NOMO-1 (cell line): ENCODE data around the gene CNTN1.

Experiments used
- DNase-seq, 2 experiments: peaks; one replicate each; lab custom pipeline; 2025; ENCODE audit not compliant: unreplicated experiment in 2 of 2; lab: John Stamatoyannopoulos, UW

The CNTN1 gene

DNA sequence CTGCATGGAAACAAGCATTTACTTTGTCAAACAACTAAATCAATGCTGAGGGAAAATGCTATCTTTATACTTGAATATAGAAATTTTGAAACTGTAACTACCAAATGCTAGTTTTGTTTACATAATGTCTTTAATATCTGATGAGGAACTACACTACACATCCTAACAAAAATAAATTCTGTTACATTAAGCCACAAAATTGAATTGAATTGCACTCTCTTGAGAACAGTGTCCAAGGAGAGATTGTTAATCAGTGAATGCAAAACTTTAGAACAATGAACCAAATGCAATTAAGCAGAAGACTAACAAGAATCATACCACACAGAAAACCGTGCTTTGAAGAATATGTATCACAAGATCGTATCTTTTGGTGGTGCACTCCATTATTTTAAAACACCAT lies 141.6 kb downstream of the CNTN1 start:
- no peak for DNase-seq

GRCh38 chr12:40834321-40834720 lies 142.1 kb downstream of the CNTN1 start:
- DNase-seq, result no peak

- no peak for DNase-seq
Measured at GRCh38 chr12:40837891-40838429, 145.7 kb downstream of the CNTN1 start.

GRCh38 chr12:40843495-40843894 lies 151.3 kb downstream of the CNTN1 start:
- no peak for DNase-seq

GRCh38 chr12:40853221-40853620 lies 161.0 kb downstream of the CNTN1 start:
- no peak for DNase-seq

GRCh38 chr12:40854604-40855003 lies 162.4 kb downstream of the CNTN1 start:
- DNase-seq, result no peak

DNA sequence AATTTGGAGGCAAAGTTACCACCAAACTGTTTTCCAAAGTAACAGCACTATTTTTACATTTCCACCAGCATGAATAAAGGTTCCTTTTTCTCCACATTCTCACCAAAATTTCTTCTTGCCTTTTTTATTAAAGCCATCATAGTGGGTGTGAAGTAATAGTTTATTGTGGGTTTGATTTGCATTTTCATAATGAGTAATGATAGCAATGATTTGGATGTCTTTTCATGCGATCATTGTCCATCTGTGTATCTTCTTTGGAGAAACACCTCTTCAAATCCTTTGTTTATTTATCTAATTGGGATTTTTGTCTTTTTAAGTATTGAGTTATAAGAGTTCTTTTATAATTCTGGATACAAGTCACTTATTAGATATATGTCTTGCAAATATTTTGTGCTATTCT lies 172.7 kb downstream of the CNTN1 start:
- DNase-seq, result no peak

- no peak for DNase-seq
Measured at GRCh38 chr12:40870981-40871380, 178.7 kb downstream of the CNTN1 start.

DNA sequence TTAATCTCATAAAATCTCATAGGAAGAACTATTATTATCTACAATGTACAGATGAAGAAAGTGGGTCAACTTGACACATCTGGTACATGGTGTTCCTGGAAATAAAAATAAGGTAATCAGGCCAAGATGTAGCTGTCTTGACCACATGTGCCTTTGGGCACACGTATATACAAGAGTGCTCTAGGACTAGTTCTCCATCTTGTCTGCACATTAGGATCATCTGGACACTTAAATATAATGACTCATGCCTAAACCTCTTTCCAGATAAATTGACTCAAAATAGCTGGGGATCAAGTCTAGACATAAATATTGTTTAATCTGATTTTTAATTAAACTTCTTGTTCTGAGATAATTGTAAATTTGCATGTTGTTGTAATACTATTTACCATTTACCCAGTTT lies 182.6 kb downstream of the CNTN1 start:
- no peak for DNase-seq

DNA sequence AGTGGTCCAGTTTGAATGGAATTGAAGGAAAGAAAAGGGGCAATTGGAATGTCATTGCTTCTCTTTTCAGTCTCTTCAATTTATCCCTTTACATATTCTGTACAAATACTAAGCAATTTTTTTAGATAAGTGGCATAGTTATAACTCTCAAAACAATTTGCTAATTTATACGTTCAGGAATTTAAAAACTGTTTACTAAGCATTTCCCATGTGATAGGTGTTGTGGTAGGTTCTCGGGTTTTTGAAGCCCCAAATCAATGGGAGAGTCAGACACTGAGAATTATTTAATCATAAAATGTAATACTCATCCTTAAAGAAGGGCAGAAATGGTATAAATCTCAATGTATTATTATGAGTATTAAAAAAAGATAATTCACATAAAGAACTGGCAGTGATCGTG lies 197.1 kb downstream of the CNTN1 start:
- no peak for DNase-seq

DNA sequence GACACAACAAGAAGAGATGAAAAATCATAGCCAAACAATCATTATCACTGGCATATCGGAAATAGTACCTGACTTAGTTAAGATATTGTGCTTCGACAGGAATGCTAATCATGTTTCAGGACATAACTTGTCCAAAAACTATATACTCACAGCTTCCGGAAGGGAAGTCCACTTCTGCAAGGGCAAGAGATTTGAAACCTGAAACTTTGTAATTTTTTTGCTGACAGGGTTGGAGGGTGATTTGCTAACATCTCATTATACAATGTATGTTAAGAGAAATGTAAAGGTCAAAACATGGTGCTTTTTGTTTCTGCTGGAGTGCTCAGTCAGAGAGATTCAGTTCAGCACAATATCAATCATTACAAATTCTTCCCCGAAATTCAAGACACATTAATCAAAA lies 200.3 kb downstream of the CNTN1 start:
- no peak for DNase-seq

GRCh38 chr12:40898505-40898904 lies 206.3 kb downstream of the CNTN1 start:
- no peak for DNase-seq

GRCh38 chr12:40903040-40903439 lies 210.8 kb downstream of the CNTN1 start:
- no peak for DNase-seq

GRCh38 chr12:40907115-40907527 lies 214.9 kb downstream of the CNTN1 start:
- peak in 1 of 2 experiments; percentile 33 for DNase-seq

- DNase-seq, result no peak
Measured at GRCh38 chr12:40911676-40912075, 219.4 kb downstream of the CNTN1 start.

GRCh38 chr12:40915172-40915571 lies 222.9 kb downstream of the CNTN1 start:
- no peak for DNase-seq

GRCh38 chr12:40917561-40917960 lies 225.3 kb downstream of the CNTN1 start:
- no peak for DNase-seq

- peak in 1 of 2 experiments; percentile 21 for DNase-seq
Measured at GRCh38 chr12:40921563-40922163, 229.4 kb downstream of the CNTN1 start.

- no peak for DNase-seq
Measured at GRCh38 chr12:40937891-40938290, 245.7 kb downstream of the CNTN1 start.

GRCh38 chr12:40942326-40942725 lies 250.1 kb downstream of the CNTN1 start:
- DNase-seq, result no peak

- DNase-seq, result no peak
Measured at GRCh38 chr12:40945772-40946171, 253.5 kb downstream of the CNTN1 start.

DNA sequence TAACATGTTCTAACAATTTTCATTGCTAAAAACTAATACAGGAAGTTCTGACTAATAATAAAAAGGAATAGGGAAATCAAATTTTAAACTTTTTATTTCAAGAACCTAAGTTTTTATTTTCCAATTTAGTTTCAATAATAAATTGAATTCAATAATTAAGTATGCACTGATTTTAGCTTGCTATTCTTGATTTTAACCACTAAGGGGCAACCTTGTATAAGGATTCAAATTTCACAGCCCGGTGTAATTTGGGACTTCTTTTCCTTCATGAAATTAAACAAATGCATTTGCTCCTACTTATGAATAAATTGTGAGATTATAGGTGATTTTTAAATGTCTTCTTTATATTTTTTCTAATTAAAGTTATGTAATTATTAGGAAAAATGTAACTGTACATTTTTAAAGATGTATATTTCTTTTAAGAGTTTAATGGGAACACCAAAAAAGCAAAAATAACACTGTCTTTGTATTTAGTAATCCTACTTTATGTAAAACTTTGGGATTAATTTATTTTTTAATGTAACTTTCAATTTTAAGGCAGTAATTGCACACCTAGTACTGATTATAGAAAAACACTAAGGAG lies 254.5 kb downstream of the CNTN1 start:
- DNase-seq, result peak in 1 of 2 experiments; percentile 36

GRCh38 chr12:40947797-40948196 lies 255.6 kb downstream of the CNTN1 start:
- no peak for DNase-seq
